NK-92 (cell line): ENCODE results near the gene CNTNAP4.

Experiments
- DNase-seq: peaks from one replicate; lab custom pipeline; 2025; ENCODE audit not compliant: unreplicated experiment; lab: John Stamatoyannopoulos, UW

CNTNAP4 gene

GRCh38 chr16:76303637-76304314 lies 26.6 kb downstream of the CNTNAP4 start:
- DNase-seq = no peak

GRCh38 chr16:76309639-76310335 lies 32.6 kb downstream of the CNTNAP4 start:
- DNase-seq = no peak

GRCh38 chr16:76311260-76311659 lies 34.1 kb downstream of the CNTNAP4 start:
- no peak for DNase-seq

GRCh38 chr16:76318565-76318964 lies 41.4 kb downstream of the CNTNAP4 start:
- no peak for DNase-seq

- DNase-seq = no peak
Observed at GRCh38 chr16:76329106-76329505, 51.9 kb downstream of the CNTNAP4 start.

GRCh38 chr16:76335180-76335974 lies 58.2 kb downstream of the CNTNAP4 start:
- DNase-seq = no peak

GRCh38 chr16:76336112-76336511 lies 58.9 kb downstream of the CNTNAP4 start:
- DNase-seq = no peak

GRCh38 chr16:76338472-76338871 lies 61.3 kb downstream of the CNTNAP4 start:
- no peak for DNase-seq

- DNase-seq = no peak
Observed at GRCh38 chr16:76343769-76344168, 66.6 kb downstream of the CNTNAP4 start.

GRCh38 chr16:76345163-76345661 lies 68.0 kb downstream of the CNTNAP4 start:
- no peak for DNase-seq

- DNase-seq = no peak
Observed at GRCh38 chr16:76346210-76346609, 69.0 kb downstream of the CNTNAP4 start.

GRCh38 chr16:76351441-76351840 lies 74.2 kb downstream of the CNTNAP4 start:
- no peak for DNase-seq

- no peak for DNase-seq
Observed at GRCh38 chr16:76360404-76360803, 83.2 kb downstream of the CNTNAP4 start.

- no peak for DNase-seq
Observed at GRCh38 chr16:76370344-76370743, 93.1 kb downstream of the CNTNAP4 start.

- DNase-seq = no peak
Observed at GRCh38 chr16:76371441-76371840, 94.2 kb downstream of the CNTNAP4 start.

GRCh38 chr16:76373998-76374397 lies 96.8 kb downstream of the CNTNAP4 start:
- DNase-seq = no peak

- no peak for DNase-seq
Observed at GRCh38 chr16:76376988-76377387, 99.8 kb downstream of the CNTNAP4 start.

- no peak for DNase-seq
Observed at GRCh38 chr16:76378020-76378419, 100.8 kb downstream of the CNTNAP4 start.

- no peak for DNase-seq
Observed at GRCh38 chr16:76381096-76381495, 103.9 kb downstream of the CNTNAP4 start.

GRCh38 chr16:76385601-76386230 lies 108.5 kb downstream of the CNTNAP4 start:
- DNase-seq = no peak

- no peak for DNase-seq
Observed at GRCh38 chr16:76386784-76387183, 109.6 kb downstream of the CNTNAP4 start.
